ENCODE results near the gene MAP7D3. TPM values are rescaled to one million over a fixed set of nuclear protein-coding genes. Genes with fewer than 3 reads are reported as not detected.
"Not testable (repeated sequence)": the region's sequence is repeated elsewhere in the genome, so short reads cannot be mapped to it uniquely, and the experiment has no call there.

Gene MAP7D3
- total RNA-seq, 4 donors from 2014 or later, result 10.5 to 26.1 (median 13.9) TPM

- peak; percentile 82 to 86 for ATAC-seq
- peaks cover 36 to 60% of the 10 kb centered on the region in 2 donors for H3K4me1 ChIP-seq
Measured at GRCh38 chrX:136176399-136176825, 74.8 kb downstream of the MAP7D3 start.

GRCh38 chrX:136171420-136171819, 79.8 kb downstream of the MAP7D3 start:
- H3K9me3 ChIP-seq, result no peaks in the 10 kb centered on the region
- in situ Hi-C loops (cut with MboI; ENCODE audit: low sequenced_read_pairs in 4 of 4), result loop anchor here in 2 of 4 donors (5.0 to 25.0 kb wide), 3 partner anchors 36 to 134 kb away; partner anchors contain the start of gene MAP7D3 (in 1 of the 2)
- peak overlapping the region; percentile 78 to 92 (median 84) for H3K27ac ChIP-seq
- no peak for TF ChIP-seq POLR2A (IDR thresholded peaks at IDR 0.05)
- TF ChIP-seq, protein P1, sequence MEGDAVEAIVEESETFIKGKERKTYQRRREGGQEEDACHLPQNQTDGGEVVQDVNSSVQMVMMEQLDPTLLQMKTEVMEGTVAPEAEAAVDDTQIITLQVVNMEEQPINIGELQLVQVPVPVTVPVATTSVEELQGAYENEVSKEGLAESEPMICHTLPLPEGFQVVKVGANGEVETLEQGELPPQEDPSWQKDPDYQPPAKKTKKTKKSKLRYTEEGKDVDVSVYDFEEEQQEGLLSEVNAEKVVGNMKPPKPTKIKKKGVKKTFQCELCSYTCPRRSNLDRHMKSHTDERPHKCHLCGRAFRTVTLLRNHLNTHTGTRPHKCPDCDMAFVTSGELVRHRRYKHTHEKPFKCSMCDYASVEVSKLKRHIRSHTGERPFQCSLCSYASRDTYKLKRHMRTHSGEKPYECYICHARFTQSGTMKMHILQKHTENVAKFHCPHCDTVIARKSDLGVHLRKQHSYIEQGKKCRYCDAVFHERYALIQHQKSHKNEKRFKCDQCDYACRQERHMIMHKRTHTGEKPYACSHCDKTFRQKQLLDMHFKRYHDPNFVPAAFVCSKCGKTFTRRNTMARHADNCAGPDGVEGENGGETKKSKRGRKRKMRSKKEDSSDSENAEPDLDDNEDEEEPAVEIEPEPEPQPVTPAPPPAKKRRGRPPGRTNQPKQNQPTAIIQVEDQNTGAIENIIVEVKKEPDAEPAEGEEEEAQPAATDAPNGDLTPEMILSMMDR (IDR thresholded peaks at IDR 0.05 in 4 of 5, conservative IDR thresholded peaks at IDR 0.05 in 1 of 5), result no peak
- no peak for ATAC-seq
- H3K4me1 ChIP-seq, result peaks cover 28 to 47% of the 10 kb centered on the region in 2 donors
- H3K27me3 ChIP-seq, result no peaks in the 10 kb centered on the region
- peak overlapping the region in 1 of 4 donors; percentile 26 for H3K4me3 ChIP-seq
- no peak for DNase-seq
- intact Hi-C loops (cut with DNase I; ENCODE audit: low total_unique reads), result no loop called here
- no peaks in the 10 kb centered on the region for H3K36me3 ChIP-seq

More at GRCh38 chrX:136176399-136176825, 74.8 kb downstream of the MAP7D3 start:
- peak overlapping the region in 1 of 4 donors; percentile 14 for H3K4me3 ChIP-seq
- no peaks in the 10 kb centered on the region for H3K36me3 ChIP-seq
- TF ChIP-seq, protein P1 (IDR thresholded peaks at IDR 0.05 in 4 of 5, conservative IDR thresholded peaks at IDR 0.05 in 1 of 5), result no peak
- no peak for TF ChIP-seq POLR2A (IDR thresholded peaks at IDR 0.05)
- H3K27ac ChIP-seq, result peak overlapping the region; percentile 84 to 92 (median 84)
- in situ Hi-C loops (cut with MboI; ENCODE audit: low sequenced_read_pairs in 4 of 4) (no loop called here), intact Hi-C loops (cut with DNase I; ENCODE audit: low total_unique reads) (no loop called here)
- peak in 1 of 2 donors; percentile 39 for DNase-seq
- H3K27me3 ChIP-seq, result no peaks in the 10 kb centered on the region
- no peaks in the 10 kb centered on the region for H3K9me3 ChIP-seq

- Histone ChIP-seq H3K36me3 (no peaks in the 10 kb centered on the region), H3K4me1 (peaks cover 17 to 37% of the 10 kb centered on the region in 2 donors), H3K27me3 (no peaks in the 10 kb centered on the region), H3K27ac (peak overlapping the region; percentile 78 to 92 (median 84)), H3K4me3 (peak overlapping the region in 2 of 4 donors; percentile 18 to 26), H3K9me3 (no peaks in the 10 kb centered on the region)
- TF ChIP-seq, protein P1 (IDR thresholded peaks at IDR 0.05 in 4 of 5, conservative IDR thresholded peaks at IDR 0.05 in 1 of 5), result peak; percentile 33 to 74 (median 64)
- no peak for TF ChIP-seq POLR2A (IDR thresholded peaks at IDR 0.05)
- intact Hi-C loops (cut with DNase I; ENCODE audit: low total_unique reads) (loop anchor here (1.0 kb wide), 2 partner anchors 30 to 39 kb away; no protein-coding TSS in a partner anchor), in situ Hi-C loops (cut with MboI; ENCODE audit: low sequenced_read_pairs in 4 of 4) (loop anchor here in 2 of 4 donors (5.0 to 25.0 kb wide), 3 partner anchors 37 to 133 kb away; partner anchors contain the start of gene MAP7D3 (in 1 of the 2))
- ATAC-seq (peak; percentile 79 to 88), DNase-seq (peak in 1 of 2 donors; percentile 70)
Measured at GRCh38 chrX:136170139-136170800, 80.9 kb downstream of the MAP7D3 start.

- DNase-seq (peak in 1 of 2 donors; percentile 35), ATAC-seq (peak; percentile 16 to 78)
- Histone ChIP-seq H3K36me3 (no peaks in the 10 kb centered on the region), H3K4me1 (peaks cover 7 to 29% of the 10 kb centered on the region in 2 donors), H3K9me3 (no peaks in the 10 kb centered on the region), H3K4me3 (peak overlapping the region in 1 of 4 donors; percentile 18), H3K27ac (peak overlapping the region; percentile 78 to 92 (median 84)), H3K27me3 (no peaks in the 10 kb centered on the region)
- intact Hi-C loops (cut with DNase I; ENCODE audit: low total_unique reads), result loop anchor here (5.0 to 10.0 kb wide), 3 partner anchors 83 to 406 kb away; partner anchors contain the start of genes HTATSF1 and MAP7D3
- TF ChIP-seq, protein P1 (IDR thresholded peaks at IDR 0.05 in 4 of 5, conservative IDR thresholded peaks at IDR 0.05 in 1 of 5), result no peak
- TF ChIP-seq POLR2A (IDR thresholded peaks at IDR 0.05), result no peak
- in situ Hi-C loops (cut with MboI; ENCODE audit: low sequenced_read_pairs in 4 of 4), result loop anchor here (5.0 to 25.0 kb wide), 6 partner anchors 46 to 134 kb away; partner anchors contain the start of gene MAP7D3 (in 1 of the 4)
Measured at GRCh38 chrX:136168929-136169735, 82.1 kb downstream of the MAP7D3 start.

DNA sequence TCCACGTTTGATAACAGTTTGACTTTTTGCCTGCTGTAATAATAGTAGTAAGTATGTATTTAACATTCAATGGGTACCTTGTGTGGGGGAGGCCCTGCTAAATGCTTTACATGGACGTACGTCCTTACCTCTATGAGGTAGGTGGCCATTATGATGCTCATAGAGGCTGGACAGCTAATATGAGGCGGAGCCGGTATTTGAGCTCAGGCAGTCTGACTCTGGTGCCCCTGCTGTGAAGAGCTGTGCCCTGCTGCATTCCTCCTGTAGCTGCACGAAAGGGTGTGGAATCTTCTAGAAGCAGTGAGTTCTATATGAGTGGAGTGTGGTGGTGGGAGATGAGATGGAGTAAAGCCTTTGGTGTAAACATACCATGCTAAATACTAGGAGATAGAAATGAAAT, 83.2 kb downstream of the MAP7D3 start:
- Histone ChIP-seq H3K27ac (peak overlapping the region; percentile 78 to 92 (median 84)), H3K4me1 (peaks cover 7 to 29% of the 10 kb centered on the region in 2 donors)
- H3K9me3 ChIP-seq, DNase-seq, H3K36me3 ChIP-seq, H3K4me3 ChIP-seq, H3K27me3 ChIP-seq, ATAC-seq: not testable (repeated sequence)
- intact Hi-C loops (cut with DNase I; ENCODE audit: low total_unique reads), result loop anchor here (5.0 to 10.0 kb wide), 3 partner anchors 84 to 407 kb away; partner anchors contain the start of genes HTATSF1 and MAP7D3
- in situ Hi-C loops (cut with MboI; ENCODE audit: low sequenced_read_pairs in 4 of 4), result loop anchor here (5.0 to 25.0 kb wide), 6 partner anchors 47 to 133 kb away; partner anchors contain the start of gene MAP7D3 (in 1 of the 4)

Data from gastrocnemius medialis (tissue), 4 donors.